GM15510 (cell line): ENCODE data around the gene PHF20.

Experiments used
- POLR2A ChIP-seq: IDR thresholded peaks from 3 replicates; pipeline ENCODE4 v1.6.1; 2011; ENCODE audit warnings: borderline replicate concordance; ENCODE audit not compliant: insufficient read length; ENCODE audit errors: extremely low read depth

The PHF20 gene

DNA sequence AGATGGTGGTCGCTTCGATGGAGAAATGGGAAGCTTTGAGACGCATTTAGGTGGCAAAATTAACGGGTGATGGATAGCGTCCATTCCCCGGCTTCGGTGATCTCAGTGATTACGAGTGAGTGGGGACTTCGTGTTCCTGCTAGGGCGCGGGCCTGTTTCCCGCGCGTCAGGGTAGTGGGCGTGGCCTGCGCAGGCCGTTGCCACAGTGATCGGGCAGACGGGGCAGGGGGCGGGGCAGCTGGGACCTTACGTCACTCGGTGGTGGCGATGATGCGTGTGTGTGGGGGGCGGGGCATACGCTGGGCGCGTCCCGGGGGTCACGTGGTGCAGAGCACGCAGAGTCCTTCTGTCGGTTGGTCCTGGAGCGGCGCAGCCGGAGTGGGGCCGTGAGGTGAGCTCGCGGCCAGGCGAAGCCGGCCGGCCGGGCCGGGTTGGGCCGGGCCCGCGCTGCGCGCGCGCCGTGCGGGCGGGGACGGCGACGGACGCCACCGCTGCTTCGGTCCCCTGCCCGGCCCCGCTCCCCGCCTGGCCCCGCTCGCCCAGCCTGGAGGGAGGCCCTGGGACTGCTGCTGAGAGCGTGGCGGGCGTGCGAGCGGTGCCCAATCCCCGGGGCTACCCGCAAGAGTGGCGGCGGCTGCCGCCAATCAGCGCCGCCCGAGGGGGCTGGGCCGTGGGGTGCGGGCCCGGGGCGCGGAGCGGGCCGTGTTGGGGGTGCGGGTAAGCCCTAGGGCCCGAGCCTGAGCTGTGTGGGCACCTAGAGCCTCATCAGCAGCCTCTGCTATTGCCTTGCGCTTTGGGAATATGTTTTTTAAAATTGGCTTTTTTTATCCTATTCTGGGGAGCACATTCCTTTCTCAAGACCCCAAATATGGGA lies at the start of gene PHF20:
PHF20 (plus strand) TSS at position 327 of the 874 bp plus-strand sequence. CDS start 29,508 bp downstream, outside the sequence.
- TF ChIP-seq POLR2A = peak; percentile 79

DNA sequence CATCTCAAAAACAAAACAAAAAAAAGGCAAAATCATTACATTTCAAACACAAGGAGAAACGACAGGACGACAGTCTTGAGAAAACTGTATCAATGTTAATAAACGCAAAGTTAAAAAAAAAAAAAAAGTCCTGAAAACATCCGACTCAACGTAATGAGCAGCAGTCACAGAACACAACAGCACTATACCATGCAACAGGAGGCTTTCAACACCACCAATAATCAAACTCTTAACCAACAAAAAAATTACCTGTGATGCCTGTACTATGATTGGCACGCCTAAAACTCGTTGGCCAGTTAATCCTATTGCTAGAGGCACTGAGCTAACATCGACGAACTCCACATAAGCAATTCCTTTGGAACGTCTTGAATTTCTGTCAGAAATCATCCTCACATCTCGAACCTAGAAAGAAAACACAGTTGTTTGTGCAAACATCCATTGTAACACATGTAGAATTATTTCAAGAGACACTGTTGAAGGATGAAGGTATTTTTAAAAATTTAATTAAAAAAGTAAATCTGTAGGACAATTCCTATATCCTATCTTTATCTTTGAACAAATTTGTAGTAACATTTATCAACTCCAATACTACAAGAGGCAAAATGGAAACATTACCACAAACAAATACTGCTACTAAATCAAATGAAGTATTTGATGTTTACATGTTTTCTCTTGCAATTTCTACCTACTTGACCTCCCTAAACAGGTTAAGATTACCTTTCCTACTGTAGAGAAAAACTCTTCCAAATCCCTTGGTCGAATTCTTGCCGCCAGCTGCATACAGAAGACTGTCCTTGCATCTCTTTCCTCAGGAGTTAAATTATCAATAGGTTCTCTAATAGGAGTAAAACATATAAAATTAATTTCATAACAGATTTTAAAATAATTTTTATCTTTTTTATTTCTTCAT lies 47.2 kb upstream of the PHF20 start:
- TF ChIP-seq POLR2A = no peak

DNA sequence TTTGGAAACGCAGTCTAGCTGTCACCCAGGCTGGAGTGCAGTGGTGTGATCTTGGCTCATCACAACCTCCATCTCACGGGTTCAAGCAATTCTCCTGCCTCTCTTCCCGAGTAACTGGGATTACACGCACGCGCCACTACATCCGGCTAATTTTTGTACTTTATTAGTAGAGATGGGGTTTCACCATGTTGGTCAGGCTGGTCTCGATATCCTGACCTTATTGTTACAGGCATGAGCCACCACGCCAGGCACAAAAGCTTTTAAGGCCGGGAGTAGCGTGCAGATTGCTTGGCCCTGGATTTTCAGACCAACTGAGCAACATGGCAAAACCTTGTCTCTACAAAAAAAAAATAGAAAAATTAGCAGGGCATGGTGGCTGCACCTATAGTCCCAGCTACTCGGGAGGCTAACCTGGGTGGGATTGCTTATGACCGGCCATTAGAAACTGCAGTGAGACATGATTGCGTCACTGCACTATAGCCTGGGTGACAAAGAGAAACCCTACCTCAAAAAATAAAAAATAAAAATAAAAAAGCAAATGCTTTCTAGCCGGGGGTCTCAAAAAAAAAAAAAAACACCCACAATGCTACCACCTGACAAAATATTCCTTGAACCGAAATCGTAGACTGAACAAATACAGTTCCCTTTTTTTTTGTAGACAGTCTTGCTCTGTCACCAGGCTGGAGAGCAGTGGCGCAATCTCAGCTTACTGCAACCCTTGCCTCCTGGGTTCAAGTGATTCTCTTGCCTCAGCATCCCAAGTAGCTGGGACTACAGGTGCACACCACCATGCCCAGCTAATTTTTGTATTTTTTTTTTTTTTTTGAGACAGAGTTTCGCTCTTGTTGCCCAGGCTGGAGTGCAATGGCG lies 44.7 kb upstream of the PHF20 start:
- TF ChIP-seq POLR2A = no peak

DNA sequence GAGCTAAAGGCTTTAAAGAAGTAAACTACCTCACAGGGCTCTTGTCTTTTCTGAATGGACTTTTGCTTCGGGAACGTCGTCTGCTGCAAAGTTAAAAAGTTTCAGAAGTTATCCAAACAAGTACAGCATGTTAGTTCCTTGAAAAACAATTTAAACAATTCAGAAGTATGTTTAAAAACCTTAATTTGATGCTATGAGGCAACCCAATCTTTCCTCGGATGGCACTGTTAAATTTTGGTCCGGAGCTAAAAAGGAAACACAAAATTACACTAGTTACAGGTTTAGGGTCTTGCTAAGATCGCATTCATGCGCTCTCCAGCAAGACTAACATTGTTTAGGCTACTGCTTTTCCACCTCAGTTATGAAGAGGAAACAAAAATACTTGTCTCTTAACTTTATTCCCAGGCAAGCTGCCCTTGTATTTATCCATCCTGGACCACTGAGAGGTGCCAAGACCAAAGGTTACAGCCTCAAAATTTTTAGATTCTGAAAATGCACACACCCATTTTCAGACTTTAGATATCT lies 42.5 kb upstream of the PHF20 start:
- no peak for TF ChIP-seq POLR2A

DNA sequence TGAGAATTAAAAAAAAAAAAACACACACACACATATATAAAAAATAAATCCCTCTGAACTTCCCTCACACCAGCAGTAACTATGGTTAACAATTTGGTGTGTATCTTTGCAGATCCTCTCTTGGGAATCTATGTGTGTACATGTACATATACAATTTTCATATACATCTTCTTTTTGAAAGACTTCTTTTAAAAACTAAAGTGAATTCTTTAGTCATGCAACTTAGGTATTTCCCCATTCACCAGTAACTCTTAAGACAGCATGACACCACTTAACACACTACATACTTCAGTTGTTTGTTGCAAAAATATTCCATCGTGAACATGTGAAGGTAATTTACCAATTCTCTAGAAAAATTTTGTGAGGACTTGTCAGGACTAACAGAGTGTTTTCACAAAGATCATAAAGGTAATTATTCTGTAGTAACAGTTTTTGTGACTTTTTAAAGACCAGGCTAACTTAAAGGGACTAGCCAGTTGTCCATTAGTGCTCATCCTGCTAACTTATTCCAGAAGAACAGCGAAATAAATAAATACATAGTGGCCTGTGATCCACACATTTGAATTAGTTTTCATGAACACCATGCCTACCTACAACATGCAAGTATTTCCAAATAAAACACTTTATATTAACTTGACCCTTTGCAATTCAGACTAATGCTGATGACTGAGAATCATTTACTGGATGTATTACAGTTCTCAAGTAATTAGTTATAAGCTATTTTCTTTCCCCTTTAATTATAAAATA lies 41.8 kb upstream of the PHF20 start:
- no peak for TF ChIP-seq POLR2A

DNA sequence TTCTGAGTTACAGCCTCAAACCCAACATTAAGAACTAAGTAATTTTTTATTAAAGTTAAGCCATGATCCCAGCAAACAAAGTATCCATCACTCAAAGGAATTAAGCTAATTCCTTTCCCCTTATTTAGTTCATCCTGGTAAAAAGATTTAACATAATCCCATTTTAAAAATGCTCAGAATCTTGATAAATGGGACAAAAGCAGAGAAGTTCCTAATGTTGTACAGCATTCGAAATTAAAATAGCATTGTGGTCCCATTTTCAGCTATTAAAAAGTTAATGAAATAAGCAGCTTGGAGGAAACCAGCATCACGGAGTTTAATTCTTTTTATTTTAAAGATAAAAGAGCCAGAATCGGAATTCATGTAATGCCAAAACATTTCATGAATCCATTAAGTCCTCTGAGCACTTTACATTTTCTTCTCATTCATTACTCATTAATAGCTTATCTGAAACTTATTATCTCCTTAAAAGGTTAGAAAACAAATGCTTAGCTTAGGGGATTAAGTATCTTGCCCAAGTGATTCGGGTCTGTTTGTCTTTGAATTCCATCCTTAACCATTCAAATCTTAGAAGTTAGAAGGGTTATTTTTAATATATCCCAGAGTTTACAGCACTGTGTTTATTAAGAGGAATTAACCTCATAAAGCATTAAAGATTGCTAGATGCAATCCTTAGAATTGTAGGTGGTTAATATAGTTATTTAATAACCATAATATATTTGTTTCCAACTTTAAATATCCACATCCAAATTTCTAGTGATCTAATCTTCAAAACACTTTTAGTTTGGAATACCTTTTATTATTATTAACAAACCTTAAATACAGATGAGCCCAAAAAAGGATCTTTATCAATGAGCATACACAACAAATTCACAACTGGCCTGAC lies 41.0 kb upstream of the PHF20 start:
- TF ChIP-seq POLR2A = no peak

DNA sequence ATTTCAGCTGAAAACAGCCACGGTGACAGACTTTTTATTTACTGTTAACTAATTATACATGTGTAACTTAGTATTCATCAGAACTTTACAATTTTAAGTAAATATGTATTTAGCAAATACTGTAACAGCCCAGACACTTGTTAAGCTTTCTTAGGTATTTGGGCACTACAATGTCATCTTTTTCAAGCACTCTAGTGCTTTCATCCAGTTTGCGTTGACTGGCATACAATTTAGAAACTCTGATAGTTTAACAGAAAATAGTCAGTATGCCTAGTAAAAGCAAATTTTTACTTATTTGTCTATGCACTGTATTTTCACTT lies 40.4 kb upstream of the PHF20 start:
- no peak for TF ChIP-seq POLR2A

DNA sequence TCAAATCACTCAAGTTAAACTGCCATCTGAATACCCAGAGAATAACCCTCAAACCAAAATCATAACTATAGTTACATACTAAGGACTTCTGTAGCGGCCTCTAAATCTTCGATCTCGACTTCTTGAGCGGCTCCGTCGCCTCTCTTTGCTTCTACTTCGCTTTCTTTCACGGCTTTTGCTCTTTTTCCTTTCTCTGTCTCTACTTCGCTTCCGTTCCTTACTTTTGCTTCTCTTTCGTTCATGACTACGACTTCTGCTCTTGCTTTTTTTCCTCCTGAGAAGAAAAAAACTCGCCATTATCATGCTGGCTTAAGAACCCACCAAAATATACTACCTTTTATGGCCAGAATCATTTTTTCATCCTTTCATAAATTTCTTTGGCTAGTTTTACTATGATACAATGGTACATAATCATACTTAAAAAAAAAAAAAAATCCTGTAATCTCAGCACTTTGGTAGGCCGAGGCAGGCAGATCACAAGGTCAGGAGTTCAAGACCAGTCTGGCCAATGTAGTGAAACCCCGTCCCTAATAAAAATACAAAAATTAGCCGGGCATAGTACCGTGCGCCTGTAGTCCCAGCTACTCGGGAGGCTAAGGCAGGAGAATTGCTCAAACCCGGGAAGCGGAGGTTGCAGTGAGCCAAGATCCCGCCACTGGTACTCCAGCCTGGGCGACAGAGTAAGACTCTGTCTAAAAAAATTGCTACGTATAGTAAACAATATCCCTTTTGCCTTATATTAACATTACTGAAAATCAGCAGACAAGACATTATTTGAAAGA lies 39.8 kb upstream of the PHF20 start:
- TF ChIP-seq POLR2A = no peak

DNA sequence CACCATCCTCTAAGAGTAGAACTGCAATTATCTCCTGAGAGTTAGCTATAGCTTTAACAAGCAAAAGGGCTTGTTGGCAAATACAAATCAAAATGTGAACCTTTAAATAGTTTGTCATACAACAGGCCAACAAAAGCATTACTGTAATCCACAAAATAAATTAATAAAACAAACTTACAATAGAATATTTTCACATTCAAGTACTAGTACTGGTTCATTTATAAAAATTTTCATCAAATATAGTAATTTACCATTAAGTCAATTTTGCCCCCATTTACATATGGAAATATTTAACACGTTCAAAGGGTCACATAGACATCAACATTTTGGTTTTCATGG lies 39.2 kb upstream of the PHF20 start:
- TF ChIP-seq POLR2A = no peak

DNA sequence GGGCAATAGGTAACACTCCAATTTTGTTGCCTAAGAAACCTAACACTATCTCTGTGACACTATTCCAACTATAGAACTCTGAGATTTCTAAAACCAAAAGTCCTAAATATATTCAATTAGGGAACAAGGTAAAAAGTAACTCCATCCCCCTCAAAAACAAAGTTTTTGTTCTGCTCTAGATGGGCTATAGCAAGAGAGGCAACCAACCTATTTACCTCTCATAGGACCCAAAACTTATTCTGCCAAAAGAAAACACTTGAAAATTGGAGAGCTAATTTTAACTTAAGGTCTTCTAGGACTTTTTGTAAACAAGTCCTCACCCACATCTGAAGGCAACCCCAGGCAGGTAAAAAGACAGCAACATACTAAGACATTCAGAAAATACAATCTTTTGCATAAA lies 37.4 kb upstream of the PHF20 start:
- TF ChIP-seq POLR2A = no peak

DNA sequence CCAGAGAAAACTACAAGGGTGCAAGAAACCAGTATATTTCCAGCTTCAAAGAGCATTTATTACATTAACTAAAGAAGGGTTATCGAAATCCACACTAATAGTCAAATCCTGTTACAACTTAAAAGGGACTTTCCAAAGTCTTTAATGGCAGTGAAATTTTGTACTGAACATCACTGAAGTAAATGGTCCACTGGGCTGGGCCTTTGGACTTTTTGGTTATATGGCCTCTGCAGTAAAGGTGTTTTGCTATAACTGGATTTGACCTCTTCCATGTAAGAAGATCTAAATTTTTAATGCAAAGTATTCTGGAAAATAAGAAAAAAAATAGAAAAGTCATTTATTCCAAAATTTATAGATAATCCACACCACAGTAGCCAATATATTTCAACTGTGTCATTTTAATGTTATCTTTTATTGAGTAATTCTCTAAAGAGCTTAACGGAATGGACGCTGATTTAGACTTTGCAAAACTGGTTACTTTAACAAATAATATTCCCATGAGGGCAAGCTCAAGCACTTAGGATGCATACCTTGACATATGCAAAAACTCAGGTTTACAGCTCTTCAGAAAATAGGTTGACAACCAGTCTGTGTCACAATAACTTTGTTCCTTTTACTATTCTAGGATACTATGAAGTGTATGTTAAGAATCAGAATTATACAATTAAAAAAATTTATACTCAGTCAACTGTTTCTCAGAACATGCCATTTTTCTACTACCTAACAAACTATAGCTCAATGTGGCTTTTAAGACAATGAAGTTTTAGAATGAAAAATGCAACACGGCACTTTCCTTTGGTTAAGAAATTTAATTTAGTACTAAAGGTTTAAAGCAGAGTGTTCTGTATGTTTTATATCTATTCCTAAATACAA lies 36.8 kb upstream of the PHF20 start:
- no peak for TF ChIP-seq POLR2A
